B cell (primary cell): Measurements from ENCODE around the gene NCKAP5L. TPM values are rescaled to one million over a fixed set of nuclear protein-coding genes. Genes with fewer than 3 reads are reported as not detected.

Source experiments
- ATAC-seq: fragments of 200-7000 bp; cut with Tn5 transposase; one replicate; pipeline ENCODE4 v1.10.0; 2021; ENCODE audit warnings: low read depth, mild to moderate bottlenecking, moderate number of reproducible peaks, moderate library complexity
- CTCF ChIA-PET: fragments of 350-600 bp; sonication (Branson Sonifier 250); formaldehyde crosslinking; loops from one replicate; lab custom pipeline; 2021; ENCODE audit warnings: antibody characterized with exemption, inconsistent platforms; lab: Charles Lee
- POLR2A ChIA-PET: fragments of 350-600 bp; sonication (Branson Sonifier 250); formaldehyde crosslinking; loops from one replicate; lab custom pipeline; 2021; ENCODE audit warnings: antibody characterized with exemption; lab: Charles Lee
- DNase-seq: peaks from one replicate; pipeline ENCODE4 v3.0.0; 2013
- H2AFZ ChIP-seq: 2 replicates; pipeline ENCODE4 v1.6.1; 2012; ENCODE audit warnings: mild to moderate bottlenecking, low read depth, low read length; ENCODE audit not compliant: insufficient read depth, poor library complexity, severe bottlenecking
- H3K27ac ChIP-seq, 2 donors: 1 replicate in 1 of 2; 2 replicates in 1 of 2; pipeline ENCODE4 v1.5.1; 2012 to 2013; ENCODE audit warnings: low read length in 2 of 2, mild to moderate bottlenecking in 2 of 2, moderate library complexity in 1 of 2
- H3K27me3 ChIP-seq, 4 experiments: fragments of 200-600 bp in 1 of 4; sonication (generic) in 1 of 4; replicated peaks in 1 of 4; 1 replicate in 2 of 4; 2 replicates in 2 of 4; pipeline versions ENCODE4 v1.6.1 to v1.7.0; 2013 to 2016; ENCODE audit warnings: low read length in 3 of 4, mild to moderate bottlenecking in 2 of 4, mixed read lengths in 1 of 4, moderate library complexity in 1 of 4; ENCODE audit not compliant: insufficient read depth in 4 of 4, control insufficient read depth in 3 of 4; ENCODE audit errors: control extremely low read depth in 1 of 4
- H3K36me3 ChIP-seq, 2 experiments: replicated peaks in 1 of 2; 1 replicate in 1 of 2; 2 replicates in 1 of 2; pipeline versions ENCODE4 v1.6.1 to v1.7.1; 2013; ENCODE audit warnings: low read length in 1 of 2; ENCODE audit not compliant: insufficient read depth in 2 of 2, control insufficient read depth in 1 of 2; ENCODE audit errors: control extremely low read depth in 1 of 2, extremely low read depth in 1 of 2
- H3K4me1 ChIP-seq, 2 donors: fragments of 200-600 bp in 1 of 2; sonication (generic) in 1 of 2; 1 replicate in 1 of 2; 2 replicates in 1 of 2; pipeline versions ENCODE4 v1.5.1 to v1.6.1; 2013 to 2017; ENCODE audit warnings: low read length in 2 of 2; ENCODE audit not compliant: control insufficient read depth in 2 of 2, insufficient read depth in 2 of 2
- H3K4me2 ChIP-seq: replicated peaks from 2 replicates; pipeline ENCODE3; 2012; ENCODE audit warnings: mild to moderate bottlenecking, low read depth, low read length; ENCODE audit not compliant: poor library complexity, severe bottlenecking
- H3K4me3 ChIP-seq, 5 experiments: fragments of 200-600 bp in 1 of 5; sonication (generic) in 1 of 5; 1 replicate in 3 of 5; 2 replicates in 2 of 5; pipeline versions ENCODE4 v1.5.1 to v1.7.0; 2011 to 2016; ENCODE audit warnings: low read length in 4 of 5, mild to moderate bottlenecking in 4 of 5, low read depth in 2 of 5, control low read depth in 1 of 5, moderate library complexity in 1 of 5; ENCODE audit not compliant: insufficient read depth in 1 of 5; ENCODE audit errors: control extremely low read depth in 1 of 5, extremely low read depth in 1 of 5
- H3K79me2 ChIP-seq: fragments of 200-600 bp; sonication (generic); one replicate; pipeline ENCODE4 v1.6.0; 2016; ENCODE audit warnings: low read length; ENCODE audit not compliant: control insufficient read depth, insufficient read depth
- H3K9ac ChIP-seq: fragments of 200-600 bp; sonication (generic); 2 replicates; pipeline ENCODE4 v1.6.1; 2017; ENCODE audit warnings: mild to moderate bottlenecking, low read length, moderate library complexity
- H3K9me3 ChIP-seq, 3 donors: one replicate each; pipeline versions ENCODE4 v1.6.1 to v1.7.1; 2013; ENCODE audit warnings: low read length in 2 of 3; ENCODE audit not compliant: control insufficient read depth in 2 of 3, insufficient read depth in 1 of 3; ENCODE audit errors: control extremely low read depth in 1 of 3
- H4K20me1 ChIP-seq: 2 replicates; pipeline ENCODE4 v1.6.0; 2012; ENCODE audit warnings: mild to moderate bottlenecking, low read length; ENCODE audit not compliant: insufficient read depth, control insufficient read depth, poor library complexity, severe bottlenecking
- H3K27ac Mint-ChIP-seq: one replicate; pipeline ENCODE4 v1.8.0; 2021; ENCODE audit warnings: mixed read lengths
- H3K27me3 Mint-ChIP-seq: one replicate; pipeline ENCODE4 v1.8.0; 2021; ENCODE audit warnings: mixed read lengths
- H3K4me1 Mint-ChIP-seq: one replicate; pipeline ENCODE4 v1.8.0; 2021; ENCODE audit warnings: mixed read lengths
- H3K4me3 Mint-ChIP-seq: one replicate; pipeline ENCODE4 v1.8.0; 2021; ENCODE audit warnings: mixed read lengths
- H3K9me3 Mint-ChIP-seq: one replicate; pipeline ENCODE4 v1.8.0; 2022; ENCODE audit warnings: mixed read lengths; ENCODE audit not compliant: insufficient read depth
- EZH2 ChIP-seq: IDR thresholded peaks from 2 replicates; pipeline ENCODE4 v1.6.1; 2012; ENCODE audit warnings: borderline replicate concordance, low read depth, mild to moderate bottlenecking, moderate library complexity, low read length; ENCODE audit not compliant: insufficient read depth, poor library complexity, severe bottlenecking
- WGBS: methylation state at CpG from one replicate; pipeline ENCODE4 v1.1.5; 2013; ENCODE audit warnings: missing lambda C conversion rate; ENCODE audit not compliant: insufficient coverage; 5-methylcytosine and 5-hydroxymethylcytosine counted together
- intact Hi-C: fragments of 100-400 bp; cut with micrococcal nuclease; formaldehyde crosslinking; loops from one replicate; pipeline ENCODE4 v1.10.0; 2022
- polyA plus RNA-seq: library from polyadenylated mRNA; depleted of rRNA; stranded (reverse); fragments of >200 nt; gene quantifications from 2 replicates; pipeline ENCODE4 v1.2.3, GENCODE V29; 2012
- total RNA-seq, 2 donors: library from RNA; stranded (reverse); fragments of 120-200 nt in 1 of 2; gene quantifications; 1 replicate in 1 of 2; 2 replicates in 1 of 2; pipeline versions ENCODE4 v1.2.3 to v1.2.4, GENCODE V29; 2013 to 2022
- TF ChIP-seq, protein P1 (sequence below): fragments of 200-600 bp; IDR thresholded peaks from one replicate; pipeline ENCODE4 v1.8.0; 2022; ENCODE audit warnings: antibody characterized with exemption, mild to moderate bottlenecking

The NCKAP5L gene
- total and polyA plus RNA-seq, 2 donors (not counting 1 experiment from before 2014, with no cell fraction given): 3.2 to 13.2 TPM

DNA sequence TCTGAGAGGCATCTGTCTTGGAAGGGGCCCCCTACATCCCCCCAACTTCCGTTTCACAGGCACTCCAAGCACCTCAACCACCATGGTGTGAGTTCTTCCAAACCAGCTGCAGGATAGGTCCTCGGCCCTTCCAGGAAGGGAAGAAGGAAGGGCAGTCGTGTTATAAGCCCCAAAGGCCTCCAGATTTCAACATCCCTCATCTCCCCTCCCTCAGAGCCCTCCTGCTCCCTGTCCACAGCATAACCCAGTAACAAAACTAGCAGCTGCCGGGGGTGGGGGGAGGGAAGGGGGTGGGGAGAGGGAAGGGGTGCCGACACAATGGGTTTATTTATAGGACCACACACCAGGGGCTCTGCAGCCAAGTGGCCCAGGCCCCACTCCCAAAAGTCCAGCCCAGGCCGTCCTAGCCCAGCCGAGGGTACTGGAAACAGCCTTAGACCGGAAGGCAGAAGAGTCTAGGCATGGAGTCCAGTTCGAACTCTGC, 18.3 kb downstream of the NCKAP5L start:
- H3K4me1 ChIP-seq: peaks cover 13 to 16% of the 10 kb centered on the region in 2 donors
- intact Hi-C loops: no loop called here
- no peaks in the 10 kb centered on the region for H3K9me3 Mint-ChIP-seq
- no peak overlapping the region for H3K4me2 ChIP-seq
- H3K4me3 ChIP-seq: no peak overlapping the region
- DNase-seq: no peak
- H3K27ac ChIP-seq: no peak overlapping the region
- no peak for ATAC-seq
- no peak overlapping the region for H3K9ac ChIP-seq
- peaks cover 5% of the 10 kb centered on the region for H4K20me1 ChIP-seq
- no peaks in the 10 kb centered on the region for H3K27me3 ChIP-seq
- H3K9me3 ChIP-seq: no peaks in the 10 kb centered on the region
- peaks cover 10% of the 10 kb centered on the region for H3K79me2 ChIP-seq
- H3K4me3 Mint-ChIP-seq: no peak overlapping the region
- no peak overlapping the region for H2AFZ ChIP-seq
- H3K27me3 Mint-ChIP-seq: no peaks in the 10 kb centered on the region
- H3K4me1 Mint-ChIP-seq: peaks cover 20% of the 10 kb centered on the region
- 84% methylated on average over 5 of the region's 9 CpGs for WGBS
- no peaks in the 10 kb centered on the region for H3K36me3 ChIP-seq
- POLR2A ChIA-PET: no interaction called here
- CTCF ChIA-PET: interaction anchor here (1.5 kb wide), 1 partner anchor 10 kb away, joined by 3 read pairs; no protein-coding TSS in a partner anchor
- TF ChIP-seq EZH2: no peak
- TF ChIP-seq, protein P1, sequence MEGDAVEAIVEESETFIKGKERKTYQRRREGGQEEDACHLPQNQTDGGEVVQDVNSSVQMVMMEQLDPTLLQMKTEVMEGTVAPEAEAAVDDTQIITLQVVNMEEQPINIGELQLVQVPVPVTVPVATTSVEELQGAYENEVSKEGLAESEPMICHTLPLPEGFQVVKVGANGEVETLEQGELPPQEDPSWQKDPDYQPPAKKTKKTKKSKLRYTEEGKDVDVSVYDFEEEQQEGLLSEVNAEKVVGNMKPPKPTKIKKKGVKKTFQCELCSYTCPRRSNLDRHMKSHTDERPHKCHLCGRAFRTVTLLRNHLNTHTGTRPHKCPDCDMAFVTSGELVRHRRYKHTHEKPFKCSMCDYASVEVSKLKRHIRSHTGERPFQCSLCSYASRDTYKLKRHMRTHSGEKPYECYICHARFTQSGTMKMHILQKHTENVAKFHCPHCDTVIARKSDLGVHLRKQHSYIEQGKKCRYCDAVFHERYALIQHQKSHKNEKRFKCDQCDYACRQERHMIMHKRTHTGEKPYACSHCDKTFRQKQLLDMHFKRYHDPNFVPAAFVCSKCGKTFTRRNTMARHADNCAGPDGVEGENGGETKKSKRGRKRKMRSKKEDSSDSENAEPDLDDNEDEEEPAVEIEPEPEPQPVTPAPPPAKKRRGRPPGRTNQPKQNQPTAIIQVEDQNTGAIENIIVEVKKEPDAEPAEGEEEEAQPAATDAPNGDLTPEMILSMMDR: no peak
- H3K27ac Mint-ChIP-seq: no peak overlapping the region

DNA sequence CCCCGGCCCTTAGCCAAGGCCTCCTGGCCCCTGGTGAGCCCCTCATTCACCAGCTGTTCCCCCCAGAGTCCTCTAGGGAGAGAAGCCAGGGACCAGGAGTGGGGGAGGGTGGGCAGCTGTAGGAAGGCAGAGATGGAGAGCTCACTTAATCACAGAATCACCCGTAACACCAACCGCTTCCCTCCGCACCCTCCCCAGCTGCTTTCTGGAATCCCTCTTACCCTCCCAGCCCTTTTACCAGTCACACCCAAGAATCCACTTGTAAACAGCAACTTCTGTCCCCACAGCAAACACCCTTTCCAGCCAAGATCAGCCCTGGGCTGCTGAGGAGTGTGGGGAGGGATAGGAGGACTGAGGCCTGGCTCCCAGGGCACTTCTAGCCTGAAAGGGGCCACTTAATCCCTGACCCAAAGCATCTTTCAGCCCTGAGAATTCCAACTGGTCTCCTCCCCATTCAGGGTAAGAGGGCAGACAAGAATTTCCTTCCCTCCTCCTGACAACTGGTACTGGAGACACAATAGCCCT, 18.8 kb downstream of the NCKAP5L start:
- H3K27me3 Mint-ChIP-seq: no peaks in the 10 kb centered on the region
- H3K4me1 Mint-ChIP-seq: peaks cover 20% of the 10 kb centered on the region
- CTCF ChIA-PET: interaction anchor here (1.5 kb wide), 1 partner anchor 10 kb away, joined by 3 read pairs; no protein-coding TSS in a partner anchor

More for the DNA sequence above, 18.8 kb downstream of the NCKAP5L start:
- Histone ChIP-seq H3K27me3 (no peaks in the 10 kb centered on the region), H3K27ac (no peak overlapping the region), H3K9me3 (no peaks in the 10 kb centered on the region), H2AFZ (no peak overlapping the region), H3K36me3 (peaks cover 0 to 2% of the 10 kb centered on the region in 2 experiments), H3K4me3 (no peak overlapping the region), H4K20me1 (peaks cover 5% of the 10 kb centered on the region), H3K4me2 (no peak overlapping the region), H3K9ac (no peak overlapping the region), H3K79me2 (peaks cover 10% of the 10 kb centered on the region), H3K4me1 (peaks cover 13 to 16% of the 10 kb centered on the region in 2 donors)
- DNase-seq (no peak), ATAC-seq (no peak)
- TF ChIP-seq EZH2: no peak
- POLR2A ChIA-PET: no interaction called here
- no peaks in the 10 kb centered on the region for H3K9me3 Mint-ChIP-seq
- intact Hi-C loops: no loop called here
- H3K27ac Mint-ChIP-seq: no peak overlapping the region
- WGBS: 96% methylated on average over 4 of the region's 4 CpGs
- no peak overlapping the region for H3K4me3 Mint-ChIP-seq
